GM18519 (cell line): Measurements from ENCODE around the gene THRSP.
"Not testable (repeated sequence)": the region's sequence is repeated elsewhere in the genome, so short reads cannot be mapped to it uniquely, and the experiment has no call there.

ENCODE experiments used
- ATAC-seq: cut with Tn5 transposase; IDR thresholded peaks from one replicate; pipeline ENCODE4 v1.9.1; 2021; ENCODE audit warnings: mild to moderate bottlenecking, moderate library complexity; ENCODE audit not compliant: unreplicated experiment, low FRiP score

The THRSP gene

GRCh38 chr11:78085972-78086371 lies 22.3 kb downstream of the THRSP start:
- ATAC-seq: no peak

- ATAC-seq: not testable (repeated sequence)
These were observed 22.9 kb downstream of the THRSP start for GRCh38 chr11:78086521-78087074.

- ATAC-seq: no peak
These were observed 30.6 kb downstream of the THRSP start for GRCh38 chr11:78094250-78094649.

GRCh38 chr11:78097666-78098385 lies 34.2 kb downstream of the THRSP start:
- ATAC-seq: no peak

- no peak for ATAC-seq
These were observed 36.0 kb downstream of the THRSP start for GRCh38 chr11:78099666-78100065.

GRCh38 chr11:78100261-78100660 lies 36.6 kb downstream of the THRSP start:
- no peak for ATAC-seq

GRCh38 chr11:78100676-78101472 lies 37.2 kb downstream of the THRSP start:
- ATAC-seq: no peak

GRCh38 chr11:78109081-78110015 lies 45.7 kb downstream of the THRSP start:
- ATAC-seq: no peak

- no peak for ATAC-seq
These were observed 46.7 kb downstream of the THRSP start for GRCh38 chr11:78110351-78110750.

- ATAC-seq: no peak
These were observed 47.2 kb downstream of the THRSP start for GRCh38 chr11:78110830-78111229.

- ATAC-seq: no peak
These were observed 47.6 kb downstream of the THRSP start for GRCh38 chr11:78111298-78111697.

GRCh38 chr11:78112582-78113275 lies 49.1 kb downstream of the THRSP start:
- no peak for ATAC-seq
